Mammary epithelial cell (primary cell): ENCODE measurements around the gene USPL1.

ENCODE experiments used
- CTCF ChIP-seq, 2 donors: IDR thresholded peaks in 1 of 2; conservative IDR thresholded peaks in 1 of 2; 2 replicates each; pipeline ENCODE4 v1.5.1; 2011 to 2012; ENCODE audit warnings: inconsistent platforms in 2 of 2, low read length in 2 of 2, mild to moderate bottlenecking in 2 of 2, control low read depth in 1 of 2, low read depth in 1 of 2; ENCODE audit not compliant: insufficient read depth in 1 of 2; ENCODE audit errors: extremely low read depth in 1 of 2
- EZH2 ChIP-seq: IDR thresholded peaks from 2 replicates; pipeline ENCODE4 v1.6.1; 2012; ENCODE audit warnings: low read length, inconsistent platforms, borderline replicate concordance

- TF ChIP-seq EZH2 (no peak), CTCF (conservative IDR thresholded peaks at IDR 0.05 in 1 of 2, IDR thresholded peaks at IDR 0.05 in 1 of 2; ENCODE audit: extremely low read depth in 1 of 2, insufficient read depth in 1 of 2, low read depth in 1 of 2, low read length in 2 of 2) (no peak)
Measured at GRCh38 chr13:30580852-30581502, 36.7 kb upstream of the USPL1 start.
